ENCODE data around the gene CDH6.

The CDH6 gene

DNA sequence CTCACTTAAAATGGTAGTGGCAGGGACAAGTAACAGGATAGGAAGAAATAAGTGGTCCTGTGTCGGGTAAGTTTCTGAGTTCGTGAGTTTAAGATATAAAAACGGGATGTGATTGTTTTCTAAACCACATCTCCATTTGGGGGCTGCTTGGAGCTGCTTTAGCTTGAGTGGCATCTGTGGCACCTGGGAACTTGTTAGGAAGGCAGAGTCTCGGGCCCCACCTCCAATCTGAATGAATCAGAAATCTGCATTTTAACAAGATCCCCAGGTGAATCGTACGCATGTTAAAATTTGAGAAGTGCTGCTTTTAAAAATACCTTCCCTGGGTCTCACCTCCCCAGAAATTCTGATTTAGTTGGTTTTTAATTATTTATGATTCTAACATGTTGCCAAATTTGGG is 78.1 kb downstream of the CDH6 start:
- Mint-ChIP-seq H3K9me3 (no peaks in the 10 kb centered on the region), H3K27ac (ENCODE audit: low read depth) (no peak overlapping the region), H3K4me3 (no peak overlapping the region), H3K27me3 (no peaks in the 10 kb centered on the region), H3K4me1 (no peaks in the 10 kb centered on the region), H3K36me3 (ENCODE audit: insufficient read depth) (no peaks in the 10 kb centered on the region)
- DNase-seq (ENCODE audit: low spot score in 2 of 2) = no peak
- ATAC-seq (replicated peaks; ENCODE audit: extremely low read depth, poor library complexity, severe bottlenecking) = no peak

DNA sequence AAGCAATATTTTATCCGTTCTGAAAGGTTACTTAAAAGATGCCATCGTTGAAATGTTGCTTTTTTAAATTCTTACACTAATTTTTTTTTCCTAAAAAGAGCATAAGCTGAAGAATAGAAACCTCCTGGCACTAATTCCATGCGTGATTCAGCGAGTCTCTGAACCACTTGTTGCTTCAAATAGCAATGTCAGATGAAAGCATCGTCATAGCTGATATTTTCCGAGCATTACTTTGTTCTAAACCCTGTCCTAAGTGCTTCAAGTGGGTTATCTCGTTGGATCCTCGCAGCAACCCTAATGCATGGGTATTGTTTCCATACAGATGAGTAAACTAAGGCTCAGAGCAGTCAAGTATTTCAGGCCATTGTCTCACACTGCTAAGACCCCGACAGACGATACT is 79.7 kb downstream of the CDH6 start:
- no peak for ATAC-seq (replicated peaks; ENCODE audit: extremely low read depth, poor library complexity, severe bottlenecking)
- Mint-ChIP-seq H3K4me1 (no peaks in the 10 kb centered on the region), H3K27ac (ENCODE audit: low read depth) (no peak overlapping the region), H3K4me3 (no peak overlapping the region), H3K36me3 (ENCODE audit: insufficient read depth) (no peaks in the 10 kb centered on the region), H3K9me3 (no peaks in the 10 kb centered on the region), H3K27me3 (no peaks in the 10 kb centered on the region)
- DNase-seq (ENCODE audit: low spot score in 2 of 2) = no peak

DNA sequence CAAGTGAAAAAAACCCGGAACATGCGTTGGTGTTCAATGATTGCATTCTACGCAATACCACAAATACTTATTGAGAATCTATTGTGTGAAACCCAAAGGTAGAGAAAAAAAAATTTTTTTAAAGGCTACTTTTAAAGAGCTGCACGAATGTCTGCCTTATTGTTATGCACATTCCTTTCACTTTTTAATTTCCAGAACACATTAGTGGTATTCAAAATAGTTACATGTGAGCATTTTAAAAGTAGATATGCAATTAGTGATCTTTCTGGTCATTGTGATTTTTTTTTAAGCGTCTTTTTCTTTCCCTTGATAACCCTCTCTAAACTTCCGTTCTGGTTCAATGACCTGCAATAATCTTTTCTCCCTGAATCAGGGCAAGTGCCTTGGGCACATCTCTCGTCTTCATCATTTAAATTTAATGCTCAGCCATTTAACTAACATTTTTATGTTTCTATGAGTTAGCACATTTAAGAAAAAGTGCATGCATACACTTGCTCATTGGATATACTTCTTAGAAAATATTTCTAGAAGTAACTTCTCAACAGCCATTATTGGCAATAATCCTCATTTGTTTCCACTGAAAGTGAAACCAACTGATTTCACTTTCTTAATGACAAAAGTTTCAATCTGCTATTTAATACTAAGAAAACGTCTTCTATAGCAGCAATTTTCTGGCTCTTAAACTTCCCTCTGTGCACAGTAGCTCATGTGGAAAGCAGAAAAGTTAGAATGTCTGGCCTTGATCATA is 80.3 kb downstream of the CDH6 start:
- ATAC-seq (replicated peaks; ENCODE audit: extremely low read depth, poor library complexity, severe bottlenecking) (no peak), DNase-seq (ENCODE audit: low spot score in 2 of 2) (no peak)
- Mint-ChIP-seq H3K9me3 (no peaks in the 10 kb centered on the region), H3K36me3 (ENCODE audit: insufficient read depth) (no peaks in the 10 kb centered on the region), H3K4me3 (no peak overlapping the region), H3K4me1 (no peaks in the 10 kb centered on the region), H3K27me3 (no peaks in the 10 kb centered on the region), H3K27ac (ENCODE audit: low read depth) (no peak overlapping the region)

DNA sequence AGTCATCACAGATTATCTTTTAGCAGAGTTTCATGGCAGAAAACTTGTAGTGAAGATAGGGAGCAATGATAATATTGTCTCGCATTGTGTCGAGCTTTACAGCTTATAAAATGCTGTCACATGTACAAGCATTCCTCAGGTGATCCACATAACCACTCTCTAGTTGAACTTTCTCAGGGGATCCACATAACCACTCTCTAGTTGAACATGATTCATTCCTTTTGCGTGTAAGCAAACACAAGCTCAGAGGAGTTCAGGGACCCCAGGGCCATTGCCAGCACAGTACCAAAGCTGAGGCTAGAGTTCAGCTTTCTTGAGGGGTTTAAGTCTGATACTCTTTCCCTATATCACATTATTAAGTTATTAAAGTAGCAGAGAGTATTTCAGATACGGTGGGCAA is 86.7 kb downstream of the CDH6 start:
- H3K36me3 Mint-ChIP-seq (ENCODE audit: insufficient read depth) = no peaks in the 10 kb centered on the region
- H3K9me3 Mint-ChIP-seq = no peaks in the 10 kb centered on the region
- no peak for DNase-seq (ENCODE audit: low spot score in 2 of 2)
- no peak overlapping the region for H3K4me3 Mint-ChIP-seq
- no peak for ATAC-seq (replicated peaks; ENCODE audit: extremely low read depth, poor library complexity, severe bottlenecking)
- no peaks in the 10 kb centered on the region for H3K4me1 Mint-ChIP-seq
- H3K27ac Mint-ChIP-seq (ENCODE audit: low read depth) = no peak overlapping the region
- H3K27me3 Mint-ChIP-seq = no peaks in the 10 kb centered on the region

DNA sequence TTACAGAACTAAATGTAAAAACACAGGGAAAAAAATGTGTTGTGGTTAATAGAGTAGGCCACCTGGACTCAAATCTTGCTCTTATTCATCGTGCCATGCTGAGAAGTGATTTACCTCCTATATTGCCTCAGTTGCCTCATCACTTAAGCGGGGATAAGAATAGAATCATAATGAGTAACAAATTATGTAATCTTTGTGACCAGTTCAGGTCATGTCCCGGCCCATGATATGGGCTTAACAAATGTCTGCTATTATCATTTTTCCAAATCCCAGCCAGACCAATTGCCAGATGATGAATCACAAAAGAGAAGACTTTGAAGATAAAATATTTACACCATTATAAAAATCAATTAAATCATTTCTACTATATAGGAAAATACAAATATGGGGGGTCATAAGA is 89.8 kb downstream of the CDH6 start:
- Mint-ChIP-seq H3K4me1 (no peaks in the 10 kb centered on the region), H3K4me3 (no peak overlapping the region), H3K36me3 (ENCODE audit: insufficient read depth) (no peaks in the 10 kb centered on the region), H3K9me3 (no peaks in the 10 kb centered on the region), H3K27me3 (no peaks in the 10 kb centered on the region), H3K27ac (ENCODE audit: low read depth) (no peak overlapping the region)
- DNase-seq (ENCODE audit: low spot score in 2 of 2) = no peak
- no peak for ATAC-seq (replicated peaks; ENCODE audit: extremely low read depth, poor library complexity, severe bottlenecking)

DNA sequence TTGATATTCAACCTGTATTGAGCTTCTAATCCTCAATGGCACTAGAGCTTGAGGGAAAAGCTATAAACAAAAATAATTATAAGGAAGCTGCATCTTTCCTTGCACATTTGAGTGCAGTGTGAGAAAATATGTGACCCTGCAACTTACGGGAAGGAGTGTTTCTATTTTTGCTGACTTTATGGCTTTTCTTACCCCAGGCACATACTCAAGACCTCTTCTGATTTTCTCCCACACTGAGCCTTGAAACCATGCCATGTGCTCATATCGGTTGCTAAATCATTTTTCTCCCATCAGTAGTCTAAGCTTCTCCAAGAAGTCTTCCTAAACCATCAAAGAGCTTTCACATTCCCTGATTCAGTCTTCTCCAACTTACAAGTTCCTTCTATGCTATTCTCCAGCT is 91.5 kb downstream of the CDH6 start:
- H3K27me3 Mint-ChIP-seq = no peaks in the 10 kb centered on the region
- ATAC-seq (replicated peaks; ENCODE audit: extremely low read depth, poor library complexity, severe bottlenecking) = no peak
- DNase-seq (ENCODE audit: low spot score in 2 of 2) = no peak

DNA sequence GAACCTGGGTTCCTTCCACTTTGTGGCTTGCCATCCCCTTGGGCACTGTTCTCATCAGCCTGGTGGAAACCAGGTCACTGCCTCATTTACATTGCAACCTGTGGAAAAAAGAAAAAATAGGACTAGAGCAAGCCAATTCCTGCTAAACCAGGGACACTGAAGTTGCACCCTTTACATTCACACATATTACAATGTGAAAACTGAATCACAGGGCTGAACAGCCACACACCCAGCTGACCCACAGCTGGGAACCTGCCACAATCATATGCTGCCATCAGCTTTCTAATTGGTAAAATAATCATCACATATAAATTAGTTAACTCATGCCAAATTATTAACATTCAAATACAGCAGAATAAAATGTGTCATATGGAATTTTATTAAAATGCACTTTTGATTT is 94.5 kb downstream of the CDH6 start:
- H3K36me3 Mint-ChIP-seq (ENCODE audit: insufficient read depth) = no peaks in the 10 kb centered on the region
- H3K4me3 Mint-ChIP-seq = no peak overlapping the region
- H3K27me3 Mint-ChIP-seq = no peaks in the 10 kb centered on the region
- no peaks in the 10 kb centered on the region for H3K9me3 Mint-ChIP-seq
- no peak overlapping the region for H3K27ac Mint-ChIP-seq (ENCODE audit: low read depth)
- no peak for ATAC-seq (replicated peaks; ENCODE audit: extremely low read depth, poor library complexity, severe bottlenecking)
- no peaks in the 10 kb centered on the region for H3K4me1 Mint-ChIP-seq
- DNase-seq (ENCODE audit: low spot score in 2 of 2) = no peak

More for the DNA sequence above, 91.5 kb downstream of the CDH6 start:
- Mint-ChIP-seq H3K27ac (ENCODE audit: low read depth) (no peak overlapping the region), H3K4me1 (no peaks in the 10 kb centered on the region), H3K4me3 (no peak overlapping the region), H3K9me3 (no peaks in the 10 kb centered on the region), H3K36me3 (ENCODE audit: insufficient read depth) (no peaks in the 10 kb centered on the region)

DNA sequence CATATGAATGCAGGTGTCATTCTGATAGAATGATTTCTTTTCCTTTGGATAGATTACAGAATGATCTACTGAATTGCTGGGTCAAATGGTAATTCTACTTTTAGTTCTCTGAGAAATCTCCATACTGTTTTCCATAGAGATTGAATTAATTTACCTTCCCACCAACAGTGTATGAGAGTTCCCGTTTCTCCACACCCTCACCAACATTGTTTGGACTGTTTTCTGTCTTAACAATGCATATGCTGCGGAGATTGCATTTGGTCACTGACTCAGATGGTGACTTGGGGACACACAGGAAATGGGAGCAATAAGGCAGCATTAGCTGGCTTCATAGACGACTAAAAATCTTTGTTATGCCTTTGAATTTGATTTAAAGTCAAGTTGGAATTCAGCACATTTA is 95.9 kb downstream of the CDH6 start:
- no peak overlapping the region for H3K4me3 Mint-ChIP-seq
- no peak overlapping the region for H3K27ac Mint-ChIP-seq (ENCODE audit: low read depth)
- no peaks in the 10 kb centered on the region for H3K9me3 Mint-ChIP-seq
- no peaks in the 10 kb centered on the region for H3K36me3 Mint-ChIP-seq (ENCODE audit: insufficient read depth)
- DNase-seq (ENCODE audit: low spot score in 2 of 2) (no peak), ATAC-seq (replicated peaks; ENCODE audit: extremely low read depth, poor library complexity, severe bottlenecking) (no peak)
- H3K27me3 Mint-ChIP-seq = no peaks in the 10 kb centered on the region
- H3K4me1 Mint-ChIP-seq = no peaks in the 10 kb centered on the region

DNA sequence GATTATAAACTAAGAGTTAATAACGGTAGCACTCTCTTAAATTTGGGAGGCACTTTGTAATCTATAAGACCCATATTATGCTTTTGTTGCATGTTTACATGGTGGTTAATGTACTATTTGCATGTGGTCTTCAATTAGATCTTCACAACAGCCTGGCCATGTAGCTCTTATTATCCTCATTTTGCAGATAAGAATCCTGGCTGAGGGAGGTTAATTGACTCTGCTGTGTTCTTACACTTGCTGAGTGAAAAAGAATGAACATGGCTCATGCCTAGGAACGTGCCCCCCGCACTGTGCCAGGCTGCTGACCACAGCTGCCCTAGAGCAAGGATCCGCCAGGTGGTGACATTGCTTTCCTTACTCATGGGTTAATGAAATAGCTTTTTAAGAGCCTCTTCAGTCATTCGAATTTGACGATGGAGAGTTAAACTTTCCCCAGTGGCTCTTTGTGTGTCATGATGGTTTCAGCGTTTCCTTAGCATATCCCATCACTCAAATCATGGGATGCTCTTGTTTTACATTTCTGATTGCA is 97.9 kb downstream of the CDH6 start:
- Mint-ChIP-seq H3K36me3 (ENCODE audit: insufficient read depth) (no peaks in the 10 kb centered on the region), H3K4me1 (no peaks in the 10 kb centered on the region), H3K27ac (ENCODE audit: low read depth) (no peak overlapping the region), H3K27me3 (no peaks in the 10 kb centered on the region), H3K4me3 (no peak overlapping the region), H3K9me3 (no peaks in the 10 kb centered on the region)
- DNase-seq (ENCODE audit: low spot score in 2 of 2) = no peak
- no peak for ATAC-seq (replicated peaks; ENCODE audit: extremely low read depth, poor library complexity, severe bottlenecking)

DNA sequence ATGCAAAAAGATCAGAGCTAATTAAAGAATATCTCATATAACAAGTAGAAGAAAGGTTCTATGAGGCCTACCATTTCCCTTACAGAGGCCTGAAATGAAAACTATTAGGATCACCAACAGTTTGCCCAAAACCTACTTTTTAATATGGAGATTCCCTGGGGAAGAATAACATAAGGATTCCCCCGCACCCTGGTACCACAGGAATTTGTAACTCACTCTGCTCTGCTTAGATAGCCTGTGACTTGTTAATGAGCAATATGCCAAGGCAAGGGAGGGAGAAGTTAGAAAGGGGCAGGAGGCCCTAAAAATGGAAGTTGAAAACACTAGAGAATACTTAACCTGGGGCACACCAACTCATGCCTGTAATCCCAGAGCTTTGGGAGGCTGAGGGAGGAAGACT is 107.0 kb downstream of the CDH6 start:
- DNase-seq (ENCODE audit: low spot score in 2 of 2) (no peak), ATAC-seq (replicated peaks; ENCODE audit: extremely low read depth, poor library complexity, severe bottlenecking) (no peak)
- Mint-ChIP-seq H3K36me3 (ENCODE audit: insufficient read depth) (no peaks in the 10 kb centered on the region), H3K4me1 (no peaks in the 10 kb centered on the region), H3K4me3 (no peak overlapping the region), H3K27me3 (no peaks in the 10 kb centered on the region), H3K9me3 (no peaks in the 10 kb centered on the region), H3K27ac (ENCODE audit: low read depth) (no peak overlapping the region)

DNA sequence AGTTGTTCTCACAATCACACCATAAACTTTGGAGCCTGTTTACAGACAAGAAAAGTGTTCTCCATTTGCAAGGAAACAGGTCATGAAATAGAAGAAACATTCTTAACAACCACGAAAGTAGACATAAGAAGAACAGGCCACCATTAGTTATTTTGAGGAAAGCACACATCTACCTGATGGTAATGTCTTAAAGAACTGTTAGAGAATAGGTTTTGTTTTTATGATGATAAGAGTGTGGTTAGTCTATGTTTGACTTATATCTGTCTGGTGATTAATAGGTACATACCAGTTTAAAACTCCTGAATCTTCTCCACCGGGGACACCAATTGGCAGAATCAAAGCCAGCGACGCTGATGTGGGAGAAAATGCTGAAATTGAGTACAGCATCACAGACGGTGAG is 108.3 kb downstream of the CDH6 start:
- no peaks in the 10 kb centered on the region for H3K36me3 Mint-ChIP-seq (ENCODE audit: insufficient read depth)
- no peak for DNase-seq (ENCODE audit: low spot score in 2 of 2)
- H3K27ac Mint-ChIP-seq (ENCODE audit: low read depth) = no peak overlapping the region

DNA sequence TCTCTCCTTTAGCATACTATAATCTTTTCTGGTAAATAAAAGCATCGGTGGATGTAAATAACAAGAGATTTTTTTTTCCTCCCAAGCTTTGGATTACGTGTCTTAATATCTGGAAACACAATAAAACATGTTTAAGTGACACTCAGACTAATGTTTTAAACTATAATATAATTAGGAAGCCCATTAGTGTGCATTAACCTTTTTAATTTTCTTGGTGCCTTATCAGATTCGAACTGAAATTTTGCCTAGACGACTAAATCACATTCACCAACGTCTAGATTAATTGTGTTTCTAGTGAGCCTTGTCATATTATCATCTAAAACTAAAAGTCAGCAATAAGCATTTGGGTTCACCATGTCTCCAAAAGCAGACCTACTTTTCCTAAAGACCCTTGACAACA is 110.2 kb downstream of the CDH6 start:
- H3K9me3 Mint-ChIP-seq = no peaks in the 10 kb centered on the region
- H3K27me3 Mint-ChIP-seq = no peaks in the 10 kb centered on the region
- no peak for ATAC-seq (replicated peaks; ENCODE audit: extremely low read depth, poor library complexity, severe bottlenecking)

More for the DNA sequence above, 108.3 kb downstream of the CDH6 start:
- Mint-ChIP-seq H3K4me3 (no peak overlapping the region), H3K27me3 (no peaks in the 10 kb centered on the region), H3K4me1 (no peaks in the 10 kb centered on the region), H3K9me3 (no peaks in the 10 kb centered on the region)
- no peak for ATAC-seq (replicated peaks; ENCODE audit: extremely low read depth, poor library complexity, severe bottlenecking)

DNA sequence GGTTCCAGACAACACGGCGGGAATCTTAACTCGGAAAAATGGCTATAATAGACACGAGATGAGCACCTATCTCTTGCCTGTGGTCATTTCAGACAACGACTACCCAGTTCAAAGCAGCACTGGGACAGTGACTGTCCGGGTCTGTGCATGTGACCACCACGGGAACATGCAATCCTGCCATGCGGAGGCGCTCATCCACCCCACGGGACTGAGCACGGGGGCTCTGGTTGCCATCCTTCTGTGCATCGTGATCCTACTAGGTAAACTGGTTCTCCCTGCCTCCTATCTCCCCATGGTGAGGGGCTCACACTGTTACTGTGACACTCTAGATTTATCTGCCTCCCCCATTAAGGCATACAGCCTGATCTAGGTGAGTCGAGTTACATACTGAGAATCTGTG is 124.2 kb downstream of the CDH6 start:
- no peaks in the 10 kb centered on the region for H3K9me3 Mint-ChIP-seq
- DNase-seq (ENCODE audit: low spot score in 2 of 2) = no peak
- H3K27me3 Mint-ChIP-seq = no peaks in the 10 kb centered on the region
- H3K27ac Mint-ChIP-seq (ENCODE audit: low read depth) = no peak overlapping the region
- no peaks in the 10 kb centered on the region for H3K36me3 Mint-ChIP-seq (ENCODE audit: insufficient read depth)
- ATAC-seq (replicated peaks; ENCODE audit: extremely low read depth, poor library complexity, severe bottlenecking) = no peak
- H3K4me3 Mint-ChIP-seq = no peak overlapping the region
- H3K4me1 Mint-ChIP-seq = no peaks in the 10 kb centered on the region

More for the DNA sequence above, 110.2 kb downstream of the CDH6 start:
- Mint-ChIP-seq H3K4me1 (no peaks in the 10 kb centered on the region), H3K27ac (ENCODE audit: low read depth) (no peak overlapping the region), H3K4me3 (no peak overlapping the region), H3K36me3 (ENCODE audit: insufficient read depth) (no peaks in the 10 kb centered on the region)
- no peak for DNase-seq (ENCODE audit: low spot score in 2 of 2)
